ENCODE data around the gene TRIM36.
A peak's percentile ranks its signal among the peaks of the same experiment; 100 is the strongest.

TRIM36 gene, protein sequence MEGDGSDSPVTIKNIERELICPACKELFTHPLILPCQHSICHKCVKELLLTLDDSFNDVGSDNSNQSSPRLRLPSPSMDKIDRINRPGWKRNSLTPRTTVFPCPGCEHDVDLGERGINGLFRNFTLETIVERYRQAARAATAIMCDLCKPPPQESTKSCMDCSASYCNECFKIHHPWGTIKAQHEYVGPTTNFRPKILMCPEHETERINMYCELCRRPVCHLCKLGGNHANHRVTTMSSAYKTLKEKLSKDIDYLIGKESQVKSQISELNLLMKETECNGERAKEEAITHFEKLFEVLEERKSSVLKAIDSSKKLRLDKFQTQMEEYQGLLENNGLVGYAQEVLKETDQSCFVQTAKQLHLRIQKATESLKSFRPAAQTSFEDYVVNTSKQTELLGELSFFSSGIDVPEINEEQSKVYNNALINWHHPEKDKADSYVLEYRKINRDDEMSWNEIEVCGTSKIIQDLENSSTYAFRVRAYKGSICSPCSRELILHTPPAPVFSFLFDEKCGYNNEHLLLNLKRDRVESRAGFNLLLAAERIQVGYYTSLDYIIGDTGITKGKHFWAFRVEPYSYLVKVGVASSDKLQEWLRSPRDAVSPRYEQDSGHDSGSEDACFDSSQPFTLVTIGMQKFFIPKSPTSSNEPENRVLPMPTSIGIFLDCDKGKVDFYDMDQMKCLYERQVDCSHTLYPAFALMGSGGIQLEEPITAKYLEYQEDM

DNA sequence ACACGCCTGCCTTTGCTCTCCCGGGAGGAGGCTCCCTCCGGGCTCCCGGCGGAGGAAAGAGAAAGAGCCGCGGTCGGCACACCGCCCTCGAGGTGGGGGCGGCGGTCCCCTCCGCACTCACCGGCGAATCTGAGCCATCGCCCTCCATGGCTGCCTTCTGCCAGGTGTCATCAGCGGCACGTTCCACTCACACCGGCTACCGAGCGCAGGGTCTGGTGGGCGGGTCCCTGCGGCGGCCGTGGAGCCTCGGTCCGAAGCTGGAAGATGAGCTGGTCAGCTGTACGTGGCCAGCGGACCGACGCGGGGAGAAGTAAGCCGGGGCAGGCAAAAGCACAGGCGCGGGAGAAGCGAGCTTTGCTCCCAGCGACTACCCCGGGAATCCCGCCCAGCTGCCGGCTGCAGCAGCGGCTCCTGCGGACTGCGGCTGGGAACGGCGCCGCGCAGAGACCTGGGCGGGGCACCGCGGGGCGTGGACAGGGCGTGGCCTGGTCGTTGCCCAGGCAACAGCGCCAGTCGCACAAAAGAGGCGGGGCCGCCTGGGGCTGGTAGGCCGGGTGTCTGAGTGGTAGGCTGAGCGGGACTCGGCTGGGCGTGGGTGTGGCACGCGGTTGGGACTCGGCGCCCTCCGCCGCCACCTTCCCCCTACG, at the start of gene TRIM36:
Gene TRIM36 (minus strand): TSS at position 422 of the 647 bp plus-strand sequence. CDS start 274 bp downstream, at position 148.
- peak; percentile 73 to 97 for DNase-seq

DNA sequence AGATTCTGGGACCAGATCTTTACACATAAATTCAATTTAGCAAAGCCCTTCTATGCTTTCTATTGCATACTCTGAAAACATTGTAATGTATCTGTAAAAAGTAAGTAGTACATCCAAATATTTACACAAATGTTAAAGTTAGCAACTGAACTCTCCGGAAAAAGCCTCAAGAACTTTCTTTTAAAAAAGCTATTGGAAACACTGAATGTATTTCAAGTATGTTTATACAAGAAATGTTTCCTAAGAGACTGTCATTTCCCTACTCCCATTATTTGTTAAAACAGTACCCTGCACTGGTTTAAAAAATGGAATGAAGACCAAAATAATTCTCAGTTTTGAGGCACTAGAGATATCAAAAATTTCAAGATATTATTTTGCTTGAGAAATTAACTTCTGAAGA, 44.8 kb upstream of the TRIM36 start:
- DNase-seq = no peak

DNA sequence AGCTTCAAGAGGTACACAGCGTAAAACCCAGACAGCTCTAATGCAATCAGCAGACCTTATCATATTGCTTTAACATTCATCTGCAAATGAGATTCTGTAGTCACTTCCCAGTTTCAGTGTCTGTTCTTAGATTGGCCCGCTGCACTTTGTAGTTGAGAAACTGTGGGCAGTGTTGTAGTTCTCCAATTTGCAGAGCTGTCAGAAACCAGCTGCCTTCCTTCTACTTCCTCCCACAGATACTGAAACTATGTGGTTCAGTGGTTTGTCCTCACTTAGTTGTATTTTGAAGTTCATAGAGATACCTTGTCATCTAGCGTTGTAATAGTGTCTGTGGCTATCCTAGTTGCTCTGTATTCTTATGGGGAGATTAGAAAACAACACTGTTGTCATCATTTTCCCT, 39.6 kb upstream of the TRIM36 start:
- no peak for DNase-seq

DNA sequence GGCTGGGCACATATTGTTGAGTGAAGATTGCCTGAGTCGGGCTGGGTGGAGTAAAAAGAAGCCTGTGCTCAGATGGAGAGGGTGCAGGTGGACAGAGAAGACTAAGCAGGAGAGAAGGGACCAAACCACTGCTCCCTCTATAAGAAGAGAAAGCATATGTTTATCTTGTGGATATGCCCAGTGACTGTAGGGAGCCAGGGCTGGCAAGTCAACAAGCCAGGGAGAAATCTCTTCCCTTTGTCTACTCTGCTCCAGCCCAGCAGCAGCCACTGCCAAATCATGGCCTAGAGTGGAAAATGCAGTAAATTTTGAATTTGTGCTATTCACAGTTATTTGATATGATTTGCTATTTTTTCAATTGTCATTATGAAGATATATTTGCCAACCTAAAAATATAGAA, 33.2 kb upstream of the TRIM36 start:
- no peak for DNase-seq

DNA sequence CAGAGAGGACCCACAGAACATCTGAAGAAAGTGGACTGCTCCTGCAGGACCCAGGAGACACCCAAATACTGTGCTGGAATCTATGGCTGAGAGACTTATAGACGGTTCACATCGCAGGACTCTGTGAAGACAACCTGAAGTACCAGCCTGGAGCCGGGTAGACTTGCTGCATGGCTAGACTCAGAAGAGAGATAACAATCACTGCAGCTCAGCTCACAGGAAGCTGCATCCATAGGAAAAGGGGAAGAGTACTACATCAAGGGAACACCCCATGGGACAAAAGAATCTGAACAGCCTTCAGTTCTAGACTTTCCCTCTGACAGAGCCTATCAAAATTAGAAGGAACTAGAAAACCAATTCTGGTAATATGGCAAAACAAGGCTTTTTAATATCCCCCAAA, 26.5 kb upstream of the TRIM36 start:
- no peak for DNase-seq

DNA sequence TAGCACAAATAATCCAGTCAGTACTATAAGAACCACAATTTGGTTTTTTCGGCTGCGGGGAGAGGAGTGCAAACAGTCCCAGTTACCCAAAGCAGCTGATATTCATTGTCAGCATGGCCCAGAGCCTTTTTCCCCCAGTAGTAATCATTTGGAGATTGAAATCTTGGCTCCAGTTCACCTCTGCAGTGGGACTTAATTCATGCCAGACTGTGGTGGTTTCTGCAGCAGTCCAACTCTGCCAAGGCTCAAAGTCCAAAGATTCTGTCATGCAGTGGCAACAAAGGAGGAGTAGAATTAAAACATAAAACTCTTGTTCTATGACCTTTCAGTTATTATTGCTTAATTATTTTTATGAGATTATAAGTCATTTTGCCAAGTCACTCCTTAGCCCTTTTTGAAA, 25.0 kb upstream of the TRIM36 start:
- no peak for DNase-seq

DNA sequence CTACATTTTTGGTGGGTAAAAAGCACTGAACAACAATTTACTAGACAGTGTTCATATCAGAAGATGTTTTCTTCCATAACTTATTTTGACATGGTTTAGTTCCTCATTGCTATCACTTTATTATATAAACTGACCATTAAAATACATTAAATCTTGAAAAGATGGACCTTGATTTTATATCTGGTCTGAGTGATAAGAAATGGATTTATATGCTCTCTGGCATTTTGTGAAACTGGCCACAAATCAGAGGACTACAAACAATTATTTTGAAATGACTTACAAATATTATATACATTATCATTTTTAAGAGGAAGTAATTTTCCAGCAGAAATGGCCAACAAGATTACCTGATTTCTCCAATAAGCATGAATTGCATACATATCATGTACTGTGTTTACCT, 23.6 kb upstream of the TRIM36 start:
- DNase-seq = no peak

DNA sequence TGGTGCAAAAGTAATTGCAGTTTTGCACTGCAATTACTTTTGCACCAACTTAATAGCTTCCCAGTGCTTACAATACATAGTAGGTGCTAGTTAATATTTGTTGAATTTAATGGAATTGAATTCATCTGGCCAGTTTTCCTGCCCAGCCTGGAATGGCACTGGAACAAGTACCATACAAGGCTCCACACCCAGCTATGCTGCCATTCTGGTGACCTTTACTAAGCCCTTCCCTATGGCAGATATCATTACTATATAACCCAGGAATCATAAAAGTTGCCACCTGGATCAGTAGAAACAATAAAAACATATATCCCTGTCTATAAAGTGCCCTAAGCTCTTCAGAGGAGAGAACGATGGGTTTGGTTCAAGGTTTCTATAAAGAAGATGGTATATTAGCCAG, 22.4 kb upstream of the TRIM36 start:
- DNase-seq = no peak

DNA sequence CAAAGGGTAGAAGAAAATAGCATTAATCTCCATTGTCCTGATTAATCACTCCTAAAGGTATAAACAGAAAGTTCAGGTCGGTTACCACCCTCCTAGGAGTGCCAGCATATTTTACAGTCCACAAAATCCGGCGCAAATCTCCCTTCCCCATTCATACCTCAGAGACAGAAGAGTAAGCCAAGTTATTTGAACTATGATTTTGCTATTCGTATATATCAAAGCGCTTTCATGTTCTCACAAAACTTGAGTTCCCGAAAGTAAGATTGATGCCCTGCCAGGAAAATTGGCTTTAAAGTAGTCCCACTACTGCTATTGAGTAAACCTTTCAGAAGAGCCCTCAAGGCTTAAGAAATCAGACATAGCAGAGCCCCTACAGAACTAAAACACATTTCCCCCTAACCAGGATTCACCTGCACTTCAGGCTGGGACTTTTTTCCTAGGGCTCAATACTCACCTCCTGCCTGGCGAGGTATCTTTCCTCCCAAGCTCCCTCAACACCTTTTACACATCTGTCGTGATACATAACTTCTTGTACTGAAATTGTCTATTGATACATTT, 21.8 kb upstream of the TRIM36 start:
- no peak for DNase-seq

DNA sequence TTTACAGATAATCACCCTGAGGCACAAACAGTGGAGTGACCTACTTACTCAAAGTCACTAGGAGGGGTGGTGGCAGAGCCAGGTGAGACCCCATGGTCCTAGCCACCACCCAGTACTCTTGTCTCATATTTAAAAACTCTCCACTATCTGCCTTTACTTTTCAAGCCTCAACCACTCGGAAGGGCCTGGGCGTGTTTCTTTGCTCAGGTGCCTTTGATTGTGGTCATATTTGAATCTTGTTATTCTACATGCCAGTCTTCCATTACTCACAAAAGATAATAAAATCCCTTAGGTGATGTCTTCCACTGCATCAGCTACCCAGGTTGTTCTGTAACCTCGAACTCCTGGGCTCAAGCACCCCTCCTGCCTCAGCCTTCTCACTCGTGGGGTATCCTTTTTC, 20.7 kb upstream of the TRIM36 start:
- no peak for DNase-seq

DNA sequence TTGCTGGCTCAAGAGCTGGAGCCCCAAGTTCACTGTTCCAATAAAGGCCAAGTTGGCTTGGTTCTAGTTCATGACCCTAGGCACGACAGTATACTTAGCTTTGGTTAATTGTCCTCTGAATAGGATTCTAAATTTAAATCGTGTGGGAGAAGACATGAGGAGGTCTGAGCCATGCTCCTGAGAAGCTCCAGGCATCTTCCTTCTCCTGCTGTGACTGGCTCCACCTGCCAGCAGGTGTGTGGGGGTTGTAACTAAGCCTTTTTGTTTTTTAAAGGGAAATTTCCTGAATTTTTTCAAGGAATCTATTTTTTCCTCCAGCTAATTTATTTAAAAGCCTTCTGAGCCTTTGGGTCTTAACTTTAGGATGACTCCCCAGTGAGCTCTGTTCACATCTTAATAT, 20.2 kb upstream of the TRIM36 start:
- DNase-seq = no peak

DNA sequence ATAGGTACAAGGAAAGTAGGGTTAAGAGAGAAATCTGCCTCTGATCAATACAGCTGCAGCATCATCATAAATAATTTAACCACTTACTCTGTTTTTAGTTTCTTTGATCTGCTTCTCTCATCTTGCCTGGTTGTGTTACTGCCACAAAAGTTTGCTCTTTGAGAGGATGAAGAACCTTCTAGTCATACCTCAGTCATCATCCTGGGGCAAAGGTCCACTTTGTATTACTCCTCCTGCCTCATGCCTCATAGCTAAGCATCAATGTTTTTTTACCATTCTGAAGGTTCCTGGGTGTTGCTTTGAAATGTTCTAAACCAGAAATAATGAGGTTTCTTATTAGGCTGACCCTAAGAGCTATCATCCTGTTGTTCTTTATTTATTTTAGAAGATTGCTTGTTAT, 17.1 kb upstream of the TRIM36 start:
- DNase-seq = no peak

DNA sequence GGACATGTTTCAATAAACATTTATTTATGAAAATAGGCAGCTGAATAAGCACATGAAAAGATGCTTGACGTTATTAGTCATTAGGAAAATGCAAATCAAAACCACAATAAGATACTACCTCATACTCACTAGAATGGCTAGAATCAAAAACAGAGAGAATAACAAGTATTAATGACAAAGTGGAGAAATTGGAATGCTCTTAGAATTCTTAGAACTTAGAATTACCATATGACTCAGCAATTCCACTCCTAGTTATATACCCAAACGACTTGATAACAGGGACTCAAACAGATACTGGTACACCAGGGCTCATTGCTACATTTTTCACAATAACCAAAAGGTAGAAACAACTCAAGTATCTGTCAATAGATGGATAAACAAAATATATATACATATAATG, 15.1 kb upstream of the TRIM36 start:
- no peak for DNase-seq

DNA sequence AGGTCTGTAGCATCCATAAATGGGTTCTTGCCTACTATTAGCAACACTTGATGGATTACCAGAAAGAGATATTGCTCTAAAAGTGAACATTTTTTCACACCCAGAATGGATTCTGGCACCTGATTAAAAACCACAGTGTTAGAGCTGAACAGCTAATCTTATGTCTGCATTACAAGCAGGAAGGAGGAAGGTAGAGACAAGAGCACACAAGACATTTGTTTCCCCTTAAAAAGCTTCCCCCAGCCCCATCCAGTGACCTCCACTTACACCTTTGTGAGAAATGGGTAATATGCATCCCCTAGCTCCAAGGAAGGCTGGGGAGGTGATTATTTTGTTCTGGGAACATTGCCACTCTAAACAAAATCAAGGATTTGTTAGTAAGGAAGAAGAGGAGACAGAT, 12.0 kb upstream of the TRIM36 start:
- no peak for DNase-seq

DNA sequence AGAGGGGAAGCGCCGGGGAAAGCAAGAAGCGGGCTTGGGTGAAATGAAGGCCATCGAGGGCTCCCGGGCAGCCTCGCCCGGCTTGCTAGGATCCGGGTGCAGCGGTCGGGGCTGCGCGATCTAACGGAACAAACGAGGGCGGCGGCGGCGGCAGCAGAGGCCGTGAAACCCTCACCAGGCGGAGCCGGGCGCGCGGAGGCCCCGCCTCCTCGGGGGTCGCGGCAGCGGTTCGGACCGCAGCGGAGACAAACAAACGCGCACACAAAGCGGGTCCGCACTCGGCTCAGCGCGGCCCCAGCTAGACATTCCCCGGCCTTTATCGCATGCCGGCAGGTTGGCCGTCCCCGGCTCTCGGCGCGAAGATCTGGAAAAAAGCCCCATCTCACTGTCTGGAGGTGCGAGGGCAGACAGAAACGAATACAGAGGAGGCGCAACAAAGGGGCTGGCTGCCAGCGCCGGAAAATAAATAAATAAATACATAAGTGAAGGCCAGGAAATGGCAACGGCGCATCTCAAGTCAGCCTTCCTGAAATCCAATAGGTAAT, 10.5 kb upstream of the TRIM36 start:
- DNase-seq = no peak

DNA sequence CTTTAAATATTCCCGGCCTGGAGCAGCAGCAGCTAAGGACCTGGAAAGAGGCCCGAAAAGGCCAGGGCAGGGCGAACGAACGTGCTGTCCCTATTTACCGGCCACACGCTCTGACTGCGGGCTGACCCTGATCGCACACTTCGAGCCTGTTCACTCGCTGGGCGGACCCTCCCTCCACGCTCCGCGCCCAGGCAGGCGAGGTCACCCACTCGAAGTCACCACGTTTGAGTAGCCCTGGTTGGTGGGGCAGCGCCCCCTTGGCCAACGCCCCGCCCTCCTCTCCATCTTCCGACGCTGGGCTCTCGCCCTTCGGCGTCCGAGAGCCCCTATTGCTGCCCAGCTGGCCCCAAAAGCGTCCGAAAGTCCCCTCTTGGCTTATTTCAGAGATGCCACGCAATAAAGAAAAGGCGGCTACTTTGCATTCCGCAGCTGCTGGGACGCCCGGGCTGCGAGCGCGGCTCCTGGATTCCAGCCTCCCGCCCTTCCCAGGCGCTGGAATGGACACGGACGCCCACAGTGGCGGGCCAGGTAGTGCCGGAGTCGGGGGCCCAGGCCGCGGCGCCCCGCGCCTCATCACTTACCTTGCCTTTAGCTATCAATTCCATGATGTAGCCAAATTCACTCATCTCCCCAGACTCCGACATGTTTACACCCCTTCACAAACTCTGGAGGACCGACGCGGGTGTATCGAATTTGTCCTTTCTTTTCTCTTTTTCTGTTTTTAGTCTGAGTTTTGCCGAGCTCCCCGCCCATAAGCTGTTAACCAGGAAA, 9.9 kb upstream of the TRIM36 start:
- DNase-seq = no peak

DNA sequence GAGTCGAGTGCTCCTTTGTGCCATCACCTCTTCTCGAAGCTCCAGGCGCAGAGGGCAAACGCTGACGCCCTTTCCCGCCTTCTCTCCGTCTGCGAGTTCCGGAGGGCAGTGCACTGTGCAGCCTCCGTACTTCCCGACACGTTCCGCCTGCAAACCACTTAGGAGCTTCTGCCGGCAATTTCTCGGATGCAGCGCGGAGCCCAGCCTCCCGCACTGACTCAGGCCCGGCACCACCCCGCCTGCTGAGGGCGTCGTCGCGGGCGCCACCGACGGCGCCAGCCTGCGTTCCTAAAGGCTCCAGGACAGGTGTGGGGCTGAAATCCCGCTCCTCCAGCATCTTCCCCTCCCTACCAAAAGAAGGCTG, 9.3 kb upstream of the TRIM36 start:
- no peak for DNase-seq

DNA sequence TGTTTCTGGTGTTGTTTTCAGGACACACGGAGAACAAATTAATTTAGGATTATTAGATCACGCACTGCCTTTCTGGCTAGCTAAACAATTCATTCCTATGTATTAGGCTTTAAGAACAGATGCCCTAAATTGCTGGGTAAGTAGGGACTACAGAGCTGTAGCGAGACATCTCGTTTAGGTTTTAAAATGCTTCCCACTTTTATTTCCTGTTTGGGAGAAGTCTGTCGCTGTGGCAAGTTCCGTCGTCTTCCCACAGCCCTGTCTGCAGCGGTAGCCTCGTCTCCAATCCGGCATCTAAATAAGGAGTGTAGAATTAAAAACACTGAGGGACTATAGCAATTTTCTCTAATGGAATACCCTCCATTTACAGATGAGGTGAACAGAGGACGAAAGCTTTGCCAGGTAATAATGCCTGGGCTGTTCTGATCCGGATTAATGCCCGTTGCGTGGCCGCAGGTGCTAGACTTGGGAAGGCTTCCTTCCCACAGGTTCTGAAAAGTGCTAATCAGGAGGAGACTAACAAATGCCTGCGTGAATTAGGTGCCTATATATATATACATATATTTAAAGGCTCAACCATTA, 1.3 kb upstream of the TRIM36 start:
- no peak for DNase-seq

DNA sequence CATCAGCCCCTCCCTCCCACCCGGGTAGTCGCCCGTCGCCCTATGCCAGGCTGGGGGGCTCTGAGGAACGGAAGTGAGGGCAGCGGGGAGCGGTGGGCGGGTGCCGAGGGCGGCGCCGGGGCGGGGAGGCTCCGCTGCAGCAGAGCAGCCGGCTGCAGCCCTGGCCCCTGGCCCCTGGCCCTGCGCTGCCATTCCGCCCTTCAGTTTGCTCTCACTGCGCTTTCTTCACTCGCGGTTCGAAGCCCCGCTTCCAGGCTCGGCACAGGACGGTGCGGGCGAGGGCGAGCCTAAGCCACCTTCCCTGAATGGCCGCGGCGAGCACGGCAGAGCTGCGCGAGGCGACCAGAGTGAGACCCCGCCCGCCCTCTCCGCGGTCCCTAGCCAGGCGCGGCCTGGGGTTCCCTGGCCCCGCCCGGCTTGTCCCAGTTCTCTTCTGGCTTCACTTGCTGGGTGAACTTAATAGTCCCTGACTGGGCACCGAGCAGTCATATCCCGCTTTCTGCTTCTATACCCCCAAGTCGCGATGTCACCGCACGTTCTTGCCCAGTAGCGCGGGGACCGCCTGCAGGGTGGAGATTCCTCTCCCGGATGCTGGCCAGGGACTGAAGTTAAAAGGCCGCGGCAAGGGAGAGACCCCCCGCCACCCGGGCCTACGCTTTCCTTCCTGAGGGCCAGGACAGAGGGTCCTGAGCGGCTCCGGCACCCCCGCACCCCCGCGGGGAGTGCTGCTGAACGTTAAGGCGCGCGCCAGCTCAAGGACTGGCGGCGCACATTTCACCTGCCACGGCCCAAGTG, 623 bp upstream of the TRIM36 start:
- DNase-seq = no peak

DNA sequence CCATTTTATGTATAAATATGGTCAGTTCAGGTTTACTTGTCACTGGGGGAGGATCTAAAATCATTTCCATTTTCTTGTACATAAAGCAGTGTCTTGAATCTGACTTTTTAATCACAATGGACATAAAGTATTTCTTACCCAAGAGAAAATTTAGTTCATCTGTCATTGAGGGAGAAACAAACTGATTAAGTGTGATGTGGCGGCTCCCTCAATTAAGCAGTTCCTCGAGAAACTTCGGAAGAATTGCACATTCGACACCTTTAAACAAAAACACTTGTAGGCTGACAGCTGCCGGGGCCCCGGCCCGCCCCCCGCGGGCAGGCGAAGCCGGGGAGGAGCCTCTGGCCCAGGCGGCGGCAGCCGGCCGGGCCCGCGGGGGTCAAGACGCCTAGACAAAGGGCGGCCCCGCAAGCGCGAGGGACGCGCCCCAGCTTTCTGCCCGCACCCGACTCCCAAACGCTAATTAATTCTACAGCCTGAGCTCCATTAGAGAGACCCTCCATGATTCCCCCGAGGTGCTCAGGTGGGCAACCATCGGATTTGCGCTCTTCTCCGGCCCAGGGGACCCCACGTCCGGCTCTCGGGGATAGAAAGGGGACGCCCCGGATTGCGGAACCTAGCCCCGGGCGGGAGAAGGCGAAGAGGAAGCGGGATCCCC, 750 bp downstream of the TRIM36 start:
- peak in 1 of 2 experiments; percentile 27 for DNase-seq
